HG03095 (cell line): Measurements from ENCODE around the gene RSPH3.
"Not testable (repeated sequence)": the region's sequence is repeated elsewhere in the genome, so short reads cannot be mapped to it uniquely, and the experiment has no call there.

Source experiments
- ATAC-seq: cut with Tn5 transposase; IDR thresholded peaks from one replicate; pipeline ENCODE4 v1.9.1; 2021; ENCODE audit warnings: moderate library complexity; ENCODE audit not compliant: unreplicated experiment

The RSPH3 gene

GRCh38 chr6:158999666-159000403 lies at the start of gene RSPH3:
RSPH3 (minus strand) TSS chr6:159000202; CDS start chr6:158999550, 652 bp downstream.
- ATAC-seq, result peak; percentile 92

GRCh38 chr6:159047891-159048685 lies 48.1 kb upstream of the RSPH3 start:
- ATAC-seq, result no peak

GRCh38 chr6:159045801-159046200 lies 45.8 kb upstream of the RSPH3 start:
- no peak for ATAC-seq

- peak; percentile 87 for ATAC-seq
Observed at GRCh38 chr6:159044899-159045727, 45.1 kb upstream of the RSPH3 start, which contains the start of gene TAGAP. TAGAP (minus strand) TSS chr6:159044991; CDS start chr6:159044146, 845 bp downstream.

GRCh38 chr6:159043947-159044346 lies 43.9 kb upstream of the RSPH3 start:
- ATAC-seq, result no peak

GRCh38 chr6:159043251-159043650 lies 43.2 kb upstream of the RSPH3 start:
- ATAC-seq, result no peak

GRCh38 chr6:159042826-159043181 lies 42.8 kb upstream of the RSPH3 start:
- ATAC-seq, result no peak

- peak; percentile 30 for ATAC-seq
Observed at GRCh38 chr6:159042003-159042825, 42.2 kb upstream of the RSPH3 start.

- ATAC-seq, result no peak
Observed at GRCh38 chr6:159041181-159041580, 41.2 kb upstream of the RSPH3 start.

GRCh38 chr6:159039885-159040258 lies 39.9 kb upstream of the RSPH3 start:
- no peak for ATAC-seq

- peak; percentile 73 for ATAC-seq
Observed at GRCh38 chr6:159038914-159039884, 39.2 kb upstream of the RSPH3 start.

- not testable (repeated sequence) for ATAC-seq
Observed at GRCh38 chr6:159038318-159038717, 38.3 kb upstream of the RSPH3 start.

GRCh38 chr6:159037756-159038290 lies 37.8 kb upstream of the RSPH3 start:
- ATAC-seq, result no peak

GRCh38 chr6:159036673-159037072 lies 36.7 kb upstream of the RSPH3 start:
- no peak for ATAC-seq

GRCh38 chr6:159035891-159036290 lies 35.9 kb upstream of the RSPH3 start:
- ATAC-seq, result no peak

GRCh38 chr6:159033160-159034049 lies 33.4 kb upstream of the RSPH3 start:
- ATAC-seq, result no peak

- no peak for ATAC-seq
Observed at GRCh38 chr6:159031846-159032245, 31.8 kb upstream of the RSPH3 start.

- ATAC-seq, result no peak
Observed at GRCh38 chr6:159030168-159030567, 30.2 kb upstream of the RSPH3 start.
